ENCODE results near the gene TNFSF4.

Gene TNFSF4

GRCh38 chr1:173245892-173246291 lies 38.8 kb upstream of the TNFSF4 start:
- H3K4me3 ChIP-seq (ENCODE audit: low read depth in 1 of 2, low read length in 1 of 2) = no peak overlapping the region
- peaks cover 7% of the 10 kb centered on the region for H3K9me3 ChIP-seq
- H3K36me3 ChIP-seq = no peaks in the 10 kb centered on the region
- no peak overlapping the region for H3K27ac ChIP-seq
- no peak for TF ChIP-seq CTCF (IDR thresholded peaks at IDR 0.05)
- H3K27me3 ChIP-seq = no peaks in the 10 kb centered on the region
- H3K4me1 ChIP-seq (ENCODE audit: control insufficient read depth in 1 of 2, insufficient read depth in 1 of 2, low read depth in 1 of 2, low read length in 1 of 2) = no peaks in the 10 kb centered on the region

GRCh38 chr1:173243300-173243699 lies 36.2 kb upstream of the TNFSF4 start:
- Histone ChIP-seq H3K4me3 (ENCODE audit: low read depth in 1 of 2, low read length in 1 of 2) (no peak overlapping the region), H3K27me3 (no peaks in the 10 kb centered on the region), H3K9me3 (peaks cover 12% of the 10 kb centered on the region), H3K27ac (no peak overlapping the region), H3K36me3 (no peaks in the 10 kb centered on the region), H3K4me1 (ENCODE audit: control insufficient read depth in 1 of 2, insufficient read depth in 1 of 2, low read depth in 1 of 2, low read length in 1 of 2) (no peaks in the 10 kb centered on the region)
- TF ChIP-seq CTCF (IDR thresholded peaks at IDR 0.05) = no peak

- no peak for TF ChIP-seq CTCF (IDR thresholded peaks at IDR 0.05)
- Histone ChIP-seq H3K4me1 (ENCODE audit: control insufficient read depth in 1 of 2, insufficient read depth in 1 of 2, low read depth in 1 of 2, low read length in 1 of 2) (no peaks in the 10 kb centered on the region), H3K27me3 (no peaks in the 10 kb centered on the region), H3K36me3 (no peaks in the 10 kb centered on the region), H3K4me3 (ENCODE audit: low read depth in 1 of 2, low read length in 1 of 2) (no peak overlapping the region), H3K9me3 (peaks cover 12% of the 10 kb centered on the region), H3K27ac (no peak overlapping the region)
Measured at GRCh38 chr1:173241528-173242347, 34.6 kb upstream of the TNFSF4 start.

GRCh38 chr1:173240609-173241008 lies 33.5 kb upstream of the TNFSF4 start:
- Histone ChIP-seq H3K9me3 (peaks cover 12% of the 10 kb centered on the region), H3K27ac (no peak overlapping the region), H3K4me3 (ENCODE audit: low read depth in 1 of 2, low read length in 1 of 2) (no peak overlapping the region), H3K4me1 (ENCODE audit: control insufficient read depth in 1 of 2, insufficient read depth in 1 of 2, low read depth in 1 of 2, low read length in 1 of 2) (no peaks in the 10 kb centered on the region), H3K36me3 (no peaks in the 10 kb centered on the region), H3K27me3 (no peaks in the 10 kb centered on the region)
- TF ChIP-seq CTCF (IDR thresholded peaks at IDR 0.05) = no peak

GRCh38 chr1:173239058-173239457 lies 31.9 kb upstream of the TNFSF4 start:
- Histone ChIP-seq H3K36me3 (no peaks in the 10 kb centered on the region), H3K4me3 (ENCODE audit: low read depth in 1 of 2, low read length in 1 of 2) (no peak overlapping the region), H3K27ac (no peak overlapping the region)

More at GRCh38 chr1:173239058-173239457, 31.9 kb upstream of the TNFSF4 start:
- H3K27me3 ChIP-seq = no peaks in the 10 kb centered on the region
- H3K4me1 ChIP-seq (ENCODE audit: control insufficient read depth in 1 of 2, insufficient read depth in 1 of 2, low read depth in 1 of 2, low read length in 1 of 2) = no peaks in the 10 kb centered on the region
- no peak for TF ChIP-seq CTCF (IDR thresholded peaks at IDR 0.05)
- H3K9me3 ChIP-seq = peaks cover 12% of the 10 kb centered on the region

Data from neutrophil (primary cell).